ENCODE measurements around the gene DLG2.

- TF ChIP-seq CTCF (IDR thresholded peaks at IDR 0.05; ENCODE audit: insufficient read depth, low read length), result no peak
- TF ChIP-seq POLR2AphosphoS5 (IDR thresholded peaks at IDR 0.05; ENCODE audit: low read depth), result no peak
- TF ChIP-seq REST (IDR thresholded peaks at IDR 0.05; ENCODE audit: insufficient replicate concordance, low read depth), result no peak
Measured at GRCh38 chr11:84273541-84273940, 1353.6 kb downstream of the DLG2 start.
